Measurements from ENCODE around the gene PSMB10. TPM values are rescaled to one million over a fixed set of nuclear protein-coding genes. Genes with fewer than 3 reads are reported as not detected.

PSMB10 gene
- total RNA-seq, 1 experiment from 2014 or later = 41.0 TPM

- ChIA-PET POLR2A (no interaction called here), RAD21 (ENCODE audit: low non-redundant PET in 1 of 2, low total read pairs in 2 of 2, uncharacterized antibody in 2 of 2, unreplicated experiment in 2 of 2) (no interaction called here), CTCF (interaction anchor here (0.6 kb wide), 1 partner anchor 19 kb away, joined by 3 read pairs; no protein-coding TSS in a partner anchor)
- ATAC-seq = peak; percentile 57
- peak overlapping the region; percentile 87 for H3K27ac ChIP-seq (ENCODE audit: low read depth, low read length)
- peak overlapping the region; percentile 92 for H3K9ac ChIP-seq (ENCODE audit: low read length)
- H4K20me1 ChIP-seq (ENCODE audit: insufficient read depth) = no peaks in the 10 kb centered on the region
- H3K4me3 ChIP-seq (replicated peaks in 1 of 2; ENCODE audit: low read depth in 1 of 2, low read length in 2 of 2) = peak overlapping the region; percentile 86
- H3K9me2 ChIP-seq (ENCODE audit: insufficient read depth) = no peaks in the 10 kb centered on the region
- TF ChIP-seq REST (IDR thresholded peaks at IDR 0.05; ENCODE audit: low read depth) = no peak
- intact Hi-C loops (cut with micrococcal nuclease) = no loop called here
- H3K36me3 ChIP-seq (ENCODE audit: control insufficient read depth in 1 of 2, insufficient read depth in 2 of 2, low read length in 2 of 2) = peaks cover 0 to 2% of the 10 kb centered on the region in 2 experiments; a peak in 1 of 4 replicates
- H3K27me3 ChIP-seq (ENCODE audit: insufficient read depth, low read length) = no peaks in the 10 kb centered on the region
- no TSS peak for BruUV-seq (replicated peaks)
- H3K4me2 ChIP-seq (ENCODE audit: low read length) = peak overlapping the region; percentile 87
- DNase-seq (ENCODE audit: low read depth, low spot score) = no peak
- H3K4me1 ChIP-seq (ENCODE audit: control insufficient read depth in 1 of 2, insufficient read depth in 2 of 2, low read length in 2 of 2) = peaks cover 21 to 26% of the 10 kb centered on the region in 2 experiments
- H3K9me3 ChIP-seq (ENCODE audit: control insufficient read depth in 1 of 2, insufficient read depth in 1 of 2, low read depth in 1 of 2, low read length in 2 of 2) = no peaks in the 10 kb centered on the region
- no peak overlapping the region for H2AFZ ChIP-seq (ENCODE audit: low read depth, low read length, poor library complexity, severe bottlenecking)
- H3K79me2 ChIP-seq (ENCODE audit: insufficient read depth, low read length) = peaks cover 32% of the 10 kb centered on the region
Measured at GRCh38 chr16:67967958-67968399, 31.3 kb upstream of the PSMB10 start.

- ChIA-PET POLR2A (no interaction called here), RAD21 (ENCODE audit: low non-redundant PET in 1 of 2, low total read pairs in 2 of 2, uncharacterized antibody in 2 of 2, unreplicated experiment in 2 of 2) (no interaction called here), CTCF (interaction anchor here (0.7 kb wide), 1 partner anchor 25 kb away, joined by 4 read pairs; no protein-coding TSS in a partner anchor)
- BruUV-seq (replicated peaks) = TSS peak; percentile 68
- ATAC-seq = no peak
- peak overlapping the region; percentile 92 for H3K9ac ChIP-seq (ENCODE audit: low read length)
- peak overlapping the region; percentile 87 for H3K27ac ChIP-seq (ENCODE audit: low read depth, low read length)
- peak overlapping the region; percentile 87 for H3K4me2 ChIP-seq (ENCODE audit: low read length)
- H3K4me3 ChIP-seq (replicated peaks in 1 of 2; ENCODE audit: low read depth in 1 of 2, low read length in 2 of 2) = peak overlapping the region; percentile 86
- no peaks in the 10 kb centered on the region for H3K9me2 ChIP-seq (ENCODE audit: insufficient read depth)
- H4K20me1 ChIP-seq (ENCODE audit: insufficient read depth) = no peaks in the 10 kb centered on the region
- peaks cover 32% of the 10 kb centered on the region for H3K79me2 ChIP-seq (ENCODE audit: insufficient read depth, low read length)
- H3K4me1 ChIP-seq (ENCODE audit: control insufficient read depth in 1 of 2, insufficient read depth in 2 of 2, low read length in 2 of 2) = peaks cover 21 to 26% of the 10 kb centered on the region in 2 experiments
- DNase-seq (ENCODE audit: low read depth, low spot score) = no peak
- intact Hi-C loops (cut with micrococcal nuclease) = no loop called here
- H2AFZ ChIP-seq (ENCODE audit: low read depth, low read length, poor library complexity, severe bottlenecking) = no peak overlapping the region
- no peaks in the 10 kb centered on the region for H3K9me3 ChIP-seq (ENCODE audit: control insufficient read depth in 1 of 2, insufficient read depth in 1 of 2, low read depth in 1 of 2, low read length in 2 of 2)
- peaks cover 0 to 2% of the 10 kb centered on the region in 2 experiments; a peak in 1 of 4 replicates for H3K36me3 ChIP-seq (ENCODE audit: control insufficient read depth in 1 of 2, insufficient read depth in 2 of 2, low read length in 2 of 2)
- no peaks in the 10 kb centered on the region for H3K27me3 ChIP-seq (ENCODE audit: insufficient read depth, low read length)
- no peak for TF ChIP-seq CEBPB (IDR thresholded peaks at IDR 0.05; ENCODE audit: low read depth)
- no peak for TF ChIP-seq TCF7L2 (IDR thresholded peaks at IDR 0.05; ENCODE audit: borderline replicate concordance, extremely low read depth, insufficient read depth, insufficient read length)
- no peak for TF ChIP-seq ZFX (IDR thresholded peaks at IDR 0.05)
- no peak for TF ChIP-seq EGR1 (IDR thresholded peaks at IDR 0.05; ENCODE audit: low read depth)
- no peak for TF ChIP-seq ATF3 (IDR thresholded peaks at IDR 0.05)
- TF ChIP-seq POLR2AphosphoS5 (IDR thresholded peaks at IDR 0.05; ENCODE audit: low read depth, low read length) = no peak
- TF ChIP-seq SIN3A (IDR thresholded peaks at IDR 0.05; ENCODE audit: low read depth) = no peak
- TF ChIP-seq EZH2 (IDR thresholded peaks at IDR 0.05) = no peak
- no peak for TF ChIP-seq ZBTB33 (IDR thresholded peaks at IDR 0.05; ENCODE audit: extremely low read depth, insufficient replicate concordance, low read length)
- no peak for TF ChIP-seq POLR2A (IDR thresholded peaks at IDR 0.05; ENCODE audit: borderline replicate concordance, extremely low read depth, insufficient read depth, insufficient read length)
- no peak for TF ChIP-seq SRF (IDR thresholded peaks at IDR 0.05; ENCODE audit: low read depth)
- no peak for TF ChIP-seq EZH2phosphoT487 (IDR thresholded peaks at IDR 0.05; ENCODE audit: borderline replicate concordance)
Measured at GRCh38 chr16:67967183-67967957, 30.7 kb upstream of the PSMB10 start.

Data from HCT116 (cell line).